CD14-positive monocyte (primary cell): ENCODE measurements around the gene DPH7. TPM values are rescaled to one million over a fixed set of nuclear protein-coding genes. Genes with fewer than 3 reads are reported as not detected.
A peak's percentile ranks its signal among the peaks of the same experiment; 100 is the strongest.
"Not testable (repeated sequence)": the region's sequence is repeated elsewhere in the genome, so short reads cannot be mapped to it uniquely, and the experiment has no call there.

Source experiments
- DNase-seq, 3 donors: peaks; one replicate each; pipeline ENCODE4 v3.0.0-alpha.2; 2011 to 2022
- H2AFZ ChIP-seq: 2 replicates; pipeline ENCODE4 v1.6.0; 2012; ENCODE audit warnings: mild to moderate bottlenecking, low read depth, low read length, inconsistent platforms; ENCODE audit not compliant: insufficient read depth, poor library complexity, severe bottlenecking
- H3K27ac ChIP-seq, 2 donors: 1 replicate in 1 of 2; 2 replicates in 1 of 2; pipeline ENCODE4 v1.5.1; 2012 to 2013; ENCODE audit warnings: low read length in 2 of 2, control low read depth in 1 of 2, inconsistent platforms in 1 of 2, low read depth in 1 of 2, mild to moderate bottlenecking in 1 of 2
- H3K27me3 ChIP-seq, 2 donors: one replicate each; pipeline versions ENCODE4 v1.6.0 to v1.6.1; 2011 to 2013; ENCODE audit warnings: low read length in 2 of 2; ENCODE audit not compliant: control insufficient read depth in 2 of 2, insufficient read depth in 2 of 2
- H3K36me3 ChIP-seq, 2 donors: replicated peaks in 1 of 2; 1 replicate in 1 of 2; 2 replicates in 1 of 2; pipeline versions ENCODE4 v1.5.1 to v1.6.1; 2012 to 2013; ENCODE audit warnings: low read length in 2 of 2, control low read depth in 1 of 2, inconsistent platforms in 1 of 2, mild to moderate bottlenecking in 1 of 2; ENCODE audit not compliant: insufficient read depth in 2 of 2, control insufficient read depth in 1 of 2
- H3K4me1 ChIP-seq, 2 donors: 1 replicate in 1 of 2; 2 replicates in 1 of 2; pipeline versions ENCODE4 v1.5.1 to v1.6.1; 2012 to 2013; ENCODE audit warnings: low read length in 2 of 2, control low read depth in 1 of 2, inconsistent platforms in 1 of 2, mild to moderate bottlenecking in 1 of 2, moderate library complexity in 1 of 2; ENCODE audit not compliant: insufficient read depth in 2 of 2, control insufficient read depth in 1 of 2
- H3K4me2 ChIP-seq: replicated peaks from 2 replicates; pipeline ENCODE3; 2012; ENCODE audit warnings: low read length, moderate library complexity, mild to moderate bottlenecking; ENCODE audit not compliant: poor library complexity, severe bottlenecking; ENCODE audit errors: extremely low read depth
- H3K4me3 ChIP-seq, 3 experiments: fragments of 200-600 bp in 1 of 3; sonication (generic) in 1 of 3; replicated peaks in 1 of 3; 1 replicate in 2 of 3; 2 replicates in 1 of 3; pipeline ENCODE4 v1.5.1; 2011 to 2013; ENCODE audit warnings: low read length in 3 of 3, mild to moderate bottlenecking in 3 of 3, control low read depth in 2 of 3, low read depth in 2 of 3, inconsistent platforms in 1 of 3, moderate library complexity in 1 of 3
- H3K79me2 ChIP-seq: 2 replicates; pipeline ENCODE4 v1.6.0; 2012; ENCODE audit warnings: mild to moderate bottlenecking, control low read depth, inconsistent platforms, low read length, moderate library complexity; ENCODE audit not compliant: insufficient read depth
- H3K9ac ChIP-seq: 2 replicates; pipeline ENCODE4 v1.6.0; 2017; ENCODE audit warnings: low read length, mild to moderate bottlenecking; ENCODE audit not compliant: insufficient read depth, poor library complexity, severe bottlenecking
- H3K9me3 ChIP-seq, 2 donors: replicated peaks in 1 of 2; 1 replicate in 1 of 2; 2 replicates in 1 of 2; pipeline versions ENCODE4 v1.5.1 to v1.6.1; 2012 to 2013; ENCODE audit warnings: low read length in 2 of 2, control low read depth in 1 of 2; ENCODE audit not compliant: control insufficient read depth in 1 of 2, insufficient read depth in 1 of 2
- H4K20me1 ChIP-seq: 2 replicates; pipeline ENCODE4 v1.6.0; 2012; ENCODE audit warnings: mild to moderate bottlenecking, low read length, control low read depth, moderate library complexity; ENCODE audit not compliant: insufficient read depth
- H3K27ac Mint-ChIP-seq, 7 donors: one replicate each; pipeline ENCODE4 v1.8.0; 2020; ENCODE audit warnings: mild to moderate bottlenecking in 7 of 7, mixed read lengths in 7 of 7, moderate library complexity in 6 of 7, inconsistent platforms in 2 of 7
- H3K27me3 Mint-ChIP-seq, 3 donors: one replicate each; pipeline ENCODE4 v1.8.0; 2021 to 2022; ENCODE audit warnings: low read depth in 3 of 3, mild to moderate bottlenecking in 3 of 3, mixed read lengths in 3 of 3, moderate library complexity in 3 of 3, inconsistent platforms in 1 of 3
- H3K36me3 Mint-ChIP-seq, 2 donors: one replicate each; pipeline ENCODE4 v1.8.0; 2020; ENCODE audit warnings: mixed read lengths in 2 of 2, inconsistent platforms in 1 of 2, mild to moderate bottlenecking in 1 of 2
- H3K4me1 Mint-ChIP-seq: one replicate; pipeline ENCODE4 v1.8.0; 2020; ENCODE audit warnings: mild to moderate bottlenecking, mixed read lengths
- H3K4me3 Mint-ChIP-seq, 2 donors: one replicate each; pipeline ENCODE4 v1.8.0; 2020; ENCODE audit warnings: mild to moderate bottlenecking in 2 of 2, mixed read lengths in 2 of 2, moderate library complexity in 1 of 2
- H3K9me3 Mint-ChIP-seq, 7 donors: one replicate each; pipeline ENCODE4 v1.8.0; 2020 to 2022; ENCODE audit warnings: mixed read lengths in 7 of 7, mild to moderate bottlenecking in 6 of 7, moderate library complexity in 6 of 7, inconsistent platforms in 2 of 7
- CTCF ChIP-seq: fragments of 200-600 bp; IDR thresholded peaks from one replicate; pipeline ENCODE4 v1.8.0; 2022; ENCODE audit warnings: antibody characterized with exemption, mild to moderate bottlenecking
- WGBS: methylation state at CpG from one replicate; pipeline ENCODE4 v1.1.5; 2013; ENCODE audit warnings: missing lambda C conversion rate; ENCODE audit not compliant: insufficient coverage; 5-methylcytosine and 5-hydroxymethylcytosine counted together
- intact Hi-C, 2 donors: fragments of 100-400 bp; cut with micrococcal nuclease; formaldehyde crosslinking; loops; one replicate each; pipeline versions ENCODE4 v1.15.0 to v1.15.1; 2023
- polyA plus RNA-seq, 3 donors: library from polyadenylated mRNA; depleted of rRNA in 1 of 3; unstranded in 2 of 3; stranded (reverse) in 1 of 3; fragments of 300-500 nt in 2 of 3; fragments of >200 nt in 1 of 3; fragmentation: Illumina TruSeq in 2 of 3; gene quantifications; 1 replicate in 2 of 3; 2 replicates in 1 of 3; pipeline ENCODE4 v1.2.3, GENCODE V29; 2012 to 2021

DPH7 gene
- polyA plus RNA-seq, 3 donors = 13.1 to 45.6 (median 14.2) TPM

GRCh38 chr9:137552022-137552768 lies 26.5 kb downstream of the DPH7 start:
- H3K4me2 ChIP-seq = peak overlapping the region; percentile 89
- intact Hi-C loops = loop anchor here in 1 of 2 donors (5.0 to 10.0 kb wide), 2 partner anchors 53 to 350 kb away; partner anchors contain the start of genes ARRDC1 and TPRN
- H3K4me1 ChIP-seq = peaks cover 16 to 24% of the 10 kb centered on the region in 2 donors
- H4K20me1 ChIP-seq = peaks cover 11% of the 10 kb centered on the region
- Mint-ChIP-seq H3K4me1 (peaks cover 13% of the 10 kb centered on the region), H3K27me3 (peaks cover 0 to 1% (median 0%) of the 10 kb centered on the region in 3 donors), H3K36me3 (peaks cover 22 to 34% of the 10 kb centered on the region in 2 donors), H3K27ac (peak overlapping the region in 4 of 7 donors; percentile 20 to 79 (median 72)), H3K9me3 (no peaks in the 10 kb centered on the region), H3K4me3 (peak overlapping the region; percentile 77 to 78)
- H3K9me3 ChIP-seq = no peaks in the 10 kb centered on the region
- peak overlapping the region; percentile 50 to 91 (median 74) for H3K4me3 ChIP-seq
- no peak for TF ChIP-seq CTCF
- peaks cover 23 to 27% of the 10 kb centered on the region in 2 donors for H3K36me3 ChIP-seq
- H3K27me3 ChIP-seq = no peaks in the 10 kb centered on the region
- peak in 2 of 3 donors; percentile 12 to 16 for DNase-seq
- H2AFZ ChIP-seq = peak overlapping the region; percentile 87
- peak overlapping the region; percentile 81 for H3K9ac ChIP-seq
- peaks cover 7% of the 10 kb centered on the region for H3K79me2 ChIP-seq
- peak overlapping the region in 1 of 2 donors; percentile 55 for H3K27ac ChIP-seq
- 12% methylated on average over 57 of the region's 58 CpGs for WGBS

GRCh38 chr9:137551264-137552021 lies 27.3 kb downstream of the DPH7 start, which contains the start of gene MRPL41:
Gene MRPL41, plus strand, starts transcription at chr9:137551879. Its CDS starts 203 bp downstream, at chr9:137552082.
- intact Hi-C loops = loop anchor here in 1 of 2 donors (5.0 to 10.0 kb wide), 2 partner anchors 53 to 349 kb away; partner anchors contain the start of genes ARRDC1 and TPRN
- no peaks in the 10 kb centered on the region for H3K9me3 ChIP-seq
- H3K27ac ChIP-seq = peak within 1 kb of the TSS in 1 of 2 donors; percentile 55
- peaks cover 11% of the 10 kb centered on the region for H4K20me1 ChIP-seq
- H3K79me2 ChIP-seq = peaks cover 7% of the 10 kb centered on the region
- peak within 1 kb of the TSS; percentile 50 to 91 (median 74) for H3K4me3 ChIP-seq
- under 1% methylated on average over 103 of the region's 106 CpGs for WGBS
- H3K9ac ChIP-seq = peak within 1 kb of the TSS; percentile 81
- Mint-ChIP-seq H3K4me3 (peak within 1 kb of the TSS; percentile 77 to 78), H3K4me1 (peaks cover 13% of the 10 kb centered on the region), H3K27ac (peak within 1 kb of the TSS in 4 of 7 donors; percentile 20 to 79 (median 72)), H3K27me3 (no peaks in the 10 kb centered on the region), H3K36me3 (peaks cover 16 to 28% of the 10 kb centered on the region in 2 donors), H3K9me3 (no peaks in the 10 kb centered on the region)
- DNase-seq = peak; percentile 79 to 90 (median 86)
- no peaks in the 10 kb centered on the region for H3K27me3 ChIP-seq
- peak within 1 kb of the TSS; percentile 87 for H2AFZ ChIP-seq
- peaks cover 17 to 20% of the 10 kb centered on the region in 2 donors for H3K36me3 ChIP-seq
- peak within 1 kb of the TSS; percentile 89 for H3K4me2 ChIP-seq
- TF ChIP-seq CTCF = peak; percentile 46
- H3K4me1 ChIP-seq = peaks cover 16 to 24% of the 10 kb centered on the region in 2 donors

GRCh38 chr9:137550958-137551263 lies 27.8 kb downstream of the DPH7 start:
- H3K4me3 Mint-ChIP-seq = peak overlapping the region; percentile 68 to 73
- not testable (repeated sequence) for H3K9me3 ChIP-seq, H3K79me2 ChIP-seq, H3K27ac ChIP-seq, H3K9me3 Mint-ChIP-seq, H3K27me3 ChIP-seq, DNase-seq, H3K27me3 Mint-ChIP-seq
- H3K4me1 Mint-ChIP-seq = peaks cover 13% of the 10 kb centered on the region
- peak overlapping the region; percentile 49 for H3K9ac ChIP-seq
- peak overlapping the region in 1 of 7 donors; percentile 50 for H3K27ac Mint-ChIP-seq
- peaks cover 16 to 24% of the 10 kb centered on the region in 2 donors for H3K4me1 ChIP-seq
- peaks cover 10 to 22% of the 10 kb centered on the region in 2 donors for H3K36me3 Mint-ChIP-seq
- peak overlapping the region; percentile 88 for H3K4me2 ChIP-seq
- H4K20me1 ChIP-seq = peaks cover 11% of the 10 kb centered on the region
- H2AFZ ChIP-seq = peak overlapping the region; percentile 81
- 0% methylated on average over 12 of the region's 17 CpGs for WGBS
- H3K36me3 ChIP-seq = peaks cover 12 to 15% of the 10 kb centered on the region in 2 donors
- intact Hi-C loops = loop anchor here in 1 of 2 donors (5.0 to 10.0 kb wide), 2 partner anchors 54 to 349 kb away; partner anchors contain the start of genes ARRDC1 and TPRN
- H3K4me3 ChIP-seq = peak overlapping the region; percentile 47 to 91 (median 72)
